Measurements from ENCODE around the gene MYH15. TPM values are rescaled to one million over a fixed set of nuclear protein-coding genes. Genes with fewer than 3 reads are reported as not detected.

The MYH15 gene
- total and polyA plus RNA-seq, 2 of the 8 experiments (the other 6 are each of a cell fraction or from before 2014, with no cell fraction given) = under 0.01 TPM; not detected in 1

GRCh38 chr3:108474581-108474980 lies 35.8 kb downstream of the MYH15 start:
- no peak overlapping the region for H4K91ac ChIP-seq (replicated peaks; ENCODE audit: insufficient read length, low read length)
- H3K14ac ChIP-seq (ENCODE audit: insufficient read length) = no peak overlapping the region
- no peaks in the 10 kb centered on the region for H3K9me3 ChIP-seq (ENCODE audit: insufficient read depth in 2 of 2, low read depth in 1 of 2, low read length in 1 of 2)
- no peak overlapping the region for H2BK12ac ChIP-seq (ENCODE audit: low read depth, low read length)
- no peaks in the 10 kb centered on the region for H3K79me2 ChIP-seq (ENCODE audit: control insufficient read depth in 1 of 2, insufficient read depth in 2 of 2, low read length in 2 of 2)
- H3K4ac ChIP-seq (replicated peaks; ENCODE audit: insufficient read length, low read depth, low read length) = no peak overlapping the region
- H3K18ac ChIP-seq (ENCODE audit: extremely low read depth, low read length) = no peak overlapping the region
- H2BK20ac ChIP-seq (ENCODE audit: low read length) = no peak overlapping the region
- H2AFZ ChIP-seq (ENCODE audit: low read length) = no peak overlapping the region
- POLR2A ChIA-PET (ENCODE audit: partially characterized antibody) = no interaction called here
- no peak for FAIRE-seq
- no peak overlapping the region for H2BK15ac ChIP-seq (ENCODE audit: low read length)
- H3K4me2 ChIP-seq (ENCODE audit: insufficient read depth in 1 of 2, low read depth in 2 of 2, low read length in 2 of 2) = no peak overlapping the region
- no peak for DNase-seq (ENCODE audit: low read depth in 1 of 2, low spot score in 2 of 2)
- 0 out of 7 replicates have a peak, but pooled peaks cover 0 to 2% (median 0%) of the 10 kb centered on the region in 4 experiments for H3K4me1 ChIP-seq (replicated peaks in 1 of 4; ENCODE audit: control insufficient read depth in 3 of 4, insufficient read depth in 4 of 4, low read length in 3 of 4)
- no peak overlapping the region for H3K23ac ChIP-seq (ENCODE audit: insufficient read length)
- no peaks in the 10 kb centered on the region for H3K36me3 ChIP-seq (ENCODE audit: control insufficient read depth in 2 of 4, insufficient read depth in 4 of 4, low read length in 3 of 4)
- no peak overlapping the region for H3K27ac ChIP-seq (ENCODE audit: low read depth, low read length)
- no peak overlapping the region for H2AK5ac ChIP-seq (ENCODE audit: low read depth, low read length)
- no peaks in the 10 kb centered on the region for H4K20me1 ChIP-seq (replicated peaks in 1 of 2; ENCODE audit: control insufficient read depth in 1 of 2, insufficient read depth in 2 of 2, low read length in 2 of 2)
- no peaks in the 10 kb centered on the region for H3K23me2 ChIP-seq (ENCODE audit: low read depth, low read length)
- no peak overlapping the region for H3K4me3 ChIP-seq (ENCODE audit: extremely low read depth in 1 of 4, insufficient read depth in 2 of 4, low read depth in 3 of 4, low read length in 4 of 4)
- no peak overlapping the region for H2BK120ac ChIP-seq (replicated peaks; ENCODE audit: low read depth, low read length)
- no peaks in the 10 kb centered on the region for H3K79me1 ChIP-seq (ENCODE audit: low read depth, low read length)
- H2BK5ac ChIP-seq (ENCODE audit: low read depth, low read length) = no peak overlapping the region
- no peak overlapping the region for H4K8ac ChIP-seq (ENCODE audit: extremely low read depth, insufficient read depth, low read length)
- H4K5ac ChIP-seq (ENCODE audit: insufficient read length, low read depth, low read length) = no peak overlapping the region
- no peak overlapping the region for H3K9ac ChIP-seq (replicated peaks in 1 of 4; ENCODE audit: extremely low read depth in 1 of 4, low read depth in 3 of 4, low read length in 3 of 4)
- no peaks in the 10 kb centered on the region for H3K27me3 ChIP-seq (replicated peaks in 1 of 4; ENCODE audit: control insufficient read depth in 3 of 4, extremely low read depth in 1 of 4, insufficient read depth in 3 of 4, low read length in 3 of 4)
- H3K56ac ChIP-seq (replicated peaks; ENCODE audit: insufficient read length, low read depth, low read length) = no peak overlapping the region
- WGBS, 2 experiments (ENCODE audit: extremely low coverage in 1 of 2, insufficient coverage in 1 of 2, insufficient read length in 1 of 2, insufficient replicate concordance in 2 of 2, low coverage in 1 of 2, low lambda C conversion rate in 2 of 2, missing lambda C conversion rate in 1 of 2) = 93% methylated on average over 3 of the region's 3 CpGs; no CpG with 5 or more reads in 1 of the 2 experiments
- CTCF ChIA-PET (ENCODE audit: partially characterized antibody) = interaction anchor here (0.6 to 4.3 kb wide), 16 partner anchors 10 to 539 kb away, joined by 3 to 13 read pairs (median 4); no protein-coding TSS in a partner anchor
- TF ChIP-seq ZNF274 (IDR thresholded peaks at IDR 0.05; ENCODE audit: borderline replicate concordance, extremely low read depth, low read length) = no peak
- TF ChIP-seq CREB1 (IDR thresholded peaks at IDR 0.05) = no peak
- TF ChIP-seq YY1 (IDR thresholded peaks at IDR 0.05; ENCODE audit: low read depth, low read length) = no peak
- no peak for TF ChIP-seq KDM5A (IDR thresholded peaks at IDR 0.05; ENCODE audit: low read length)
- TF ChIP-seq, protein P1, sequence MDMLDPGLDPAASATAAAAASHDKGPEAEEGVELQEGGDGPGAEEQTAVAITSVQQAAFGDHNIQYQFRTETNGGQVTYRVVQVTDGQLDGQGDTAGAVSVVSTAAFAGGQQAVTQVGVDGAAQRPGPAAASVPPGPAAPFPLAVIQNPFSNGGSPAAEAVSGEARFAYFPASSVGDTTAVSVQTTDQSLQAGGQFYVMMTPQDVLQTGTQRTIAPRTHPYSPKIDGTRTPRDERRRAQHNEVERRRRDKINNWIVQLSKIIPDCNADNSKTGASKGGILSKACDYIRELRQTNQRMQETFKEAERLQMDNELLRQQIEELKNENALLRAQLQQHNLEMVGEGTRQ (IDR thresholded peaks at IDR 0.05; ENCODE audit: low read length) = no peak
- no peak for TF ChIP-seq RFX5 (IDR thresholded peaks at IDR 0.05; ENCODE audit: borderline replicate concordance, low read depth, low read length)
- no peak for TF ChIP-seq JUND (IDR thresholded peaks at IDR 0.05; ENCODE audit: low read length)
